ENCODE data around the gene ARFGAP3. TPM values are rescaled to one million over a fixed set of nuclear protein-coding genes. Genes with fewer than 3 reads are reported as not detected.

Gene ARFGAP3
- total RNA-seq, 1 experiment from 2014 or later, result 15.0 TPM

DNA sequence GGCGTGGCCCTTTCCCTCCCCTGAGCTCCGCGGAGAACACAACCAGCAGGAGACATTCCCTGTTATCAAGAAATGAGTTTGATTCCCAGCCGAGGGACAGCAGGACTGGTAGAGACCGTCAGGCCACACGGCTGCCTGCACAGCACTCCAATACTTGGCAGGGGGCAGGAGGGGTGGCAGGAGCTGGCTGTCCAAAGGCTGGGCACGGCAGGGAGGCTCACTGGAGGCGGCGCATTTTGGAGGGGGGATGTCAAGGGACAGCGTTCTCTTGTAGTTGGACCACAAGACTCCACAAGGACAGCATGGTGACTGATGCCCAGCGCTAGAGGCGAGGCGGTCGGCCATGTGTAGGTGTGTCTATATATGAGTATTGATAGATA is 69.7 kb downstream of the ARFGAP3 start:
- H3K4me2 ChIP-seq (ENCODE audit: insufficient read depth, insufficient read length, low read length), result no peak overlapping the region
- no peak overlapping the region for H4K5ac ChIP-seq (ENCODE audit: insufficient read length, low read depth, low read length)
- no peaks in the 10 kb centered on the region for H3K36me3 Mint-ChIP-seq (ENCODE audit: insufficient read depth in 1 of 3, low read depth in 3 of 3)
- no peaks in the 10 kb centered on the region for H3K27me3 ChIP-seq (ENCODE audit: insufficient read depth, low read length)
- H3K9ac ChIP-seq (ENCODE audit: extremely low read depth, insufficient read length, low read length), result no peak overlapping the region
- no peak overlapping the region for H2AFZ ChIP-seq (ENCODE audit: low read length)
- H3K27ac ChIP-seq (ENCODE audit: insufficient read length, low read depth, low read length), result no peak overlapping the region
- no peak overlapping the region for H3K56ac ChIP-seq (ENCODE audit: insufficient read length, low read depth, low read length)
- H3K79me1 ChIP-seq (ENCODE audit: insufficient read depth, low read depth, low read length, poor library complexity, severe bottlenecking), result no peaks in the 10 kb centered on the region
- H3K4ac ChIP-seq (ENCODE audit: low read depth, low read length), result no peak overlapping the region
- H3K79me2 ChIP-seq (ENCODE audit: insufficient read depth, low read length), result no peaks in the 10 kb centered on the region
- no peak overlapping the region for H2BK12ac ChIP-seq (ENCODE audit: insufficient read length, low read depth, low read length)
- H4K8ac ChIP-seq (replicated peaks; ENCODE audit: insufficient read length, low read depth, low read length), result no peak overlapping the region
- H2BK5ac ChIP-seq (ENCODE audit: insufficient read length, low read length), result no peak overlapping the region
- H2BK15ac ChIP-seq (ENCODE audit: low read depth, low read length), result no peak overlapping the region
- no peak overlapping the region for H3K14ac ChIP-seq (ENCODE audit: insufficient read depth, low read length)
- H4K20me1 ChIP-seq (ENCODE audit: control insufficient read depth, insufficient read depth, insufficient read length), result no peaks in the 10 kb centered on the region
- no CpG with 5 or more reads among the region's 14 CpGs for WGBS (ENCODE audit: extremely low coverage, insufficient read length, low lambda C conversion rate)
- no peaks in the 10 kb centered on the region for H3K9me3 ChIP-seq (ENCODE audit: control insufficient read depth, low read depth, low read length)
- no peak for DNase-seq
- H2AK5ac ChIP-seq (ENCODE audit: insufficient read length, low read length), result no peak overlapping the region
- no peak overlapping the region for H4K91ac ChIP-seq (ENCODE audit: insufficient read length, low read depth, low read length)
- H3K4me1 Mint-ChIP-seq, result peaks cover 0 to 8% of the 10 kb centered on the region in 2 experiments; a peak in 2 of 4 replicates
- TF ChIP-seq, protein P1, sequence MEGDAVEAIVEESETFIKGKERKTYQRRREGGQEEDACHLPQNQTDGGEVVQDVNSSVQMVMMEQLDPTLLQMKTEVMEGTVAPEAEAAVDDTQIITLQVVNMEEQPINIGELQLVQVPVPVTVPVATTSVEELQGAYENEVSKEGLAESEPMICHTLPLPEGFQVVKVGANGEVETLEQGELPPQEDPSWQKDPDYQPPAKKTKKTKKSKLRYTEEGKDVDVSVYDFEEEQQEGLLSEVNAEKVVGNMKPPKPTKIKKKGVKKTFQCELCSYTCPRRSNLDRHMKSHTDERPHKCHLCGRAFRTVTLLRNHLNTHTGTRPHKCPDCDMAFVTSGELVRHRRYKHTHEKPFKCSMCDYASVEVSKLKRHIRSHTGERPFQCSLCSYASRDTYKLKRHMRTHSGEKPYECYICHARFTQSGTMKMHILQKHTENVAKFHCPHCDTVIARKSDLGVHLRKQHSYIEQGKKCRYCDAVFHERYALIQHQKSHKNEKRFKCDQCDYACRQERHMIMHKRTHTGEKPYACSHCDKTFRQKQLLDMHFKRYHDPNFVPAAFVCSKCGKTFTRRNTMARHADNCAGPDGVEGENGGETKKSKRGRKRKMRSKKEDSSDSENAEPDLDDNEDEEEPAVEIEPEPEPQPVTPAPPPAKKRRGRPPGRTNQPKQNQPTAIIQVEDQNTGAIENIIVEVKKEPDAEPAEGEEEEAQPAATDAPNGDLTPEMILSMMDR (conservative IDR thresholded peaks at IDR 0.05), result no peak
- no peak overlapping the region for H3K4me3 Mint-ChIP-seq
- H2BK20ac ChIP-seq (ENCODE audit: low read depth, low read length, poor library complexity, severe bottlenecking), result no peak overlapping the region
- no peak overlapping the region for H3T11ph ChIP-seq (ENCODE audit: low read length)
- no peak overlapping the region for H3K23ac ChIP-seq (ENCODE audit: insufficient read length, low read depth, low read length)
- peaks cover 3% of the 10 kb centered on the region for H3K27me3 Mint-ChIP-seq (ENCODE audit: low read depth)
- H2BK120ac ChIP-seq (ENCODE audit: low read depth, low read length, poor library complexity, severe bottlenecking), result no peak overlapping the region
- peak overlapping the region in 1 of 3 experiments; percentile 60; a peak in 1 of 7 replicates for H3K27ac Mint-ChIP-seq
- H3K9me3 Mint-ChIP-seq, result no peaks in the 10 kb centered on the region
- no peaks in the 10 kb centered on the region for H3K4me1 ChIP-seq (ENCODE audit: insufficient read depth, low read length)
- no peak overlapping the region for H3K18ac ChIP-seq (ENCODE audit: insufficient read length, low read depth, low read length)
- H3K23me2 ChIP-seq (ENCODE audit: insufficient read length, low read depth, low read length, poor library complexity, severe bottlenecking), result no peaks in the 10 kb centered on the region

Measured in H9 (cell line).